GM18909 (cell line): ENCODE data around the gene GTF2F2.
A peak's percentile ranks its signal among the peaks of the same experiment; 100 is the strongest.

Experiments
- ATAC-seq: cut with Tn5 transposase; IDR thresholded peaks from one replicate; pipeline ENCODE4 v1.9.1; 2021; ENCODE audit warnings: mild to moderate bottlenecking; ENCODE audit not compliant: unreplicated experiment, poor library complexity

The GTF2F2 gene

GRCh38 chr13:45120967-45121831, 889 bp downstream of the GTF2F2 start:
- no peak for ATAC-seq

- ATAC-seq = no peak
Observed at GRCh38 chr13:45122941-45123340, 2.6 kb downstream of the GTF2F2 start.

DNA sequence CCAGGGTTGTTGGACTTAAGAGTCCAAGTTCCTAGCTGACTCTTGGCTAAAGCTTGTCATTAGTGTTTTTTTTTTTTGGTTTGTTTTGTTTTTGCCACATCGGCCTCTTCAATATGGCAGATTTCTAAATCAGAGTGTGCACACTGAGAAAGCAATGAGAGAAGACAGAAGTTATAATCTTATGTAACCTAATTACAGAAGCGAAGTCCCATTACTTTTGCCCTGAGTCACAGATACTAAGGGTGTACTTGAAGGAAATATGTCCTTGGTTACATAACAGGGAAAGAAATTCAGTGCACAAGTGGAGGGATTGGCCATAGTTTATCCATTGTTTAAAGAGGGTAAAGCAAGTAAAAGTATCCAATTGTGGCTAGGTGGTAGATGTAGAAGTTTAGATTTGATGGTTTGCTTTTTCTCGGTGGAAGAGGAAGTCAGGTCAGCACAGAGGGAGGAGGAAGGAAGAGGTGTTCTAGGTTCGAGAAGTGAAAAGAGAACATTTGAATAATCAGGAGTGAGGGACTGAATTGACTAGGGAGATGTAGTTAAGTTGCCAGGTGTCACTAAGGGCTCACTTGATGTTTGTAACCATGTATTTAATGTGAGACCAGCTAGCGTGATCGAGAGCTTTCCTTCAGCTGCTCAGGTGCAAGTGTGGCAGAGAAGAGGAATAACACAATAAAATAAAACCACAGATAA, 12.2 kb downstream of the GTF2F2 start:
- ATAC-seq = peak; percentile 84

- ATAC-seq = no peak
Observed at GRCh38 chr13:45133396-45134118, 13.2 kb downstream of the GTF2F2 start.

DNA sequence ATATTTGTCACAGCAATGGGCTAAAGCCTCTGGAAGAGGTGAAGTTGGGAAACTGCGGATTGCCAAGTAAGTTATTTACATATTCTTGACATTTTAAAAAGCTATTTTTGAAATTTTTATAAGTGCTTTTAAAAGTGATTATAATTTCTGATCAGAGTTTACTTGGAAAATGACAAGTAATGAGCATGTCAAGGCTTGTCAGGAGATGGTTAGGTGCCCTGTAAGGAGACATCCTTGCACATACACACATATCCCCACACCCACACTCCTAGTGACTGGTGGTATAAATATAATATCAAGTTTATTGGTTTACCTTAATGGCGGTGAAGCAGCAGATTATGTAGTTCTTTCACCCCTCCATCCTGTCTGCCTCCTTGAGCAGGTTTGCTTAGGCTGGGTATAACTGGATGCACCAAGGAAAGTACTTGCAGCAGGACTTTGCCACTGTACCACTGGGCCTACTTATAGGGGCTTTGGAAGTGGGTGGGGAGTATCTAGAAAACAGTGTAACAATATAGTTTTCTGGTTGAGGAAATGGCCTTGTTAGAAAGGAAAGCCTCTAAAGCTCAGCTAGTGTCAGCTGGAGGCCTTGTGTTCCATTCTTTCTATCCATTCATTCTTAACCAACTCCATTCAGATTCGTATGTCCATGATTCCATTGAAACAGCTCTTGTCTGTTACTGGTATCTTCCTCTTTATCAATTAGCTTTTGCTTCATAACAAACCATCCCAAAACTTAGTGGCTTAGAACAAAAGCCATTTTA, 16.6 kb downstream of the GTF2F2 start:
- no peak for ATAC-seq

GRCh38 chr13:45137526-45137925, 17.2 kb downstream of the GTF2F2 start:
- no peak for ATAC-seq

- no peak for ATAC-seq
Observed at GRCh38 chr13:45138282-45138681, 18.0 kb downstream of the GTF2F2 start.

DNA sequence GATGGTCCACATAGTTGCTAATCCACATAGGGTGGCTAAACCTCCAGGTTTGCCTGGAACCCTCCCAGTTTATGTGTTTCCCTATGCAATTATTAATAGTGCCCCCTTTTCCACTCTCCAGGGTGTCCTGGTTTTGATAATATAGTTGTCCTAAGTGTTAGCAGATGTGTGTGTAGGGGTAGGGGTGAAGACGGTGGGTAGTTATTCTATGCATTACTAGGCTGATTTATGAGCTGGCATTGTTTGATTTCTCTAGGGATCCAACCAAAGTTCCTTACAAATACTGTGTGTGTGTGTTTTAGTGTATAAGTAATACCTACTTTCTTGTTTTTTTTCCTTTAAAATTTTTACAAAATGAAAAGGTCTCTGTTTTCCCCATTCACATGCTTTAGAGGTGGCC, 21.1 kb downstream of the GTF2F2 start:
- no peak for ATAC-seq

DNA sequence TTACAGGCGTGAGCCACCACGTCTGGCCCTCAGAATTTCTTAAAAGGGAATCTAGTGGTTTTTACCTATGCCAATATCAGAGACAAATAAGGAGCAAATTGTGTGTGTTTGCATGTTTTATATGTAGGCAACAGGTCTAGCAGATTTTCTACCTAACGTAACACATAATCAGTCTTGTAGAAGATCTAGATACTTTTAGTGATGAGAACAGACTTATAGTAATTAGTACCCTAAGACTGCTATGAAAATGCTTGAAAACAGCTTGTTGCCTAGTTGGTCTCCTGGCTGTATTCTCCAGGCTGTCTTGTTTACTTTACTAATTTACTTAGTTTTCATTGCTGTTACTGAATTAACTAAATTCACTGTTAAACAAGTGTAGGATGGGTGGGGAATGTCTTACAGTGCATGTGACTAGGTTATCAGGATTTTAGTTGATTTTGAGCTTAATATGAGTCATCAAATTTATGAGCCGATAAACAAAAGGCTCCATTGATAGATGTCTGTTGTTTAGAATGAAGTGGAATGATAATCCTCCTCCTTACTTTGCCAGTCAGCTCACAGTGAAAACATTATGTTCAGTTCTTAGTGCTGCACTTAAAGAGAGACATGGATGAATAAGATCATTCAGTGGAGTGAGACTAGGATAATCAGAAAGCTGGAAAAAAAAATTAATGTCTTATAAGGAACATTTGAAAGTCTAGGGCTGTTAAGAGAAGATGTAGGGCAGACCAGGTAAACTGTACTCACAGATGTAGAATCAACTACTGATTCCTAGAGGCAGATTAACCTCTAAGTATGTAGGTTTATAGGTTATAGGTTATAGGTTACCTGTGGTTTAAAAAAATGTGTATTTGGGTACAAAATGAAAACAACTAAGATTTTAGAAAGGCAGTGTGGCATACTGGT, 22.4 kb downstream of the GTF2F2 start:
- ATAC-seq = no peak

DNA sequence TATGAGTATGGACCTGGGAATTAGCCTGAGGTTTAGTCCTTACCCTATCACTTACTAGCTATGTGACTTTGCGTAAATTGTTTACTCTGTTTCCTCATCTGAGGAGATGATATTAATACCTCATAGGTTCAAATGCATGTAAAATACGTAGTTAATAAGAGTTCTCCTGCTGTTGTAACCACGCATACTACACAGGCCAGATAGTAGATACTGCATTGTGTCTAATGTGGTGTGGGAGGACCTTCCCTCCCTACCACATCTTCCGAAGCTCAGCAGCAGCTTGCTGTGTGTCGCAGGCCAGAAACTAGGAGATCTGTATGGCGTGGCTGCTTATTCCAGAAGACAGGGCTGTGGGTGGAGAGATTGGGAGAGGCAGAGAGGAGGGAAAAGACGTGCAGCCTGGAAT, 23.0 kb downstream of the GTF2F2 start:
- ATAC-seq = no peak

DNA sequence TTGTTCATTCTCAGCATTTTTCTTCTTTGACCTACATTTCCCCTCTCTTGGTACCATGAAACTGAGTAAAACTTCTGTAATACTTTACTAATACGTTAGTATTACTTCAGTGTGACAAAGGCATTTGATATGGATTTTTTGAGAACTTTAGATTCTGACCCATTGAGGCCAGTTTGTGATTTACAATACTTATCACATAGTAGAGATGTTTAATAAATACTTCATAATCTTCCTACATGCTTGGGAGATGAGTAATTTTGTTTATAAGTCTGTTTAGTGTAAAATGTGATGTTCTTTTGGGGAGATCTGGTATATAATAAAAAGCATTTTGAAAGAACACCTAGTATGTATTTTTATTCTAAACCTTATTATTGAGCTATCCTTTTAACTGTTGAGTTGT, 29.7 kb downstream of the GTF2F2 start:
- no peak for ATAC-seq

GRCh38 chr13:45156565-45157361, 36.5 kb downstream of the GTF2F2 start:
- no peak for ATAC-seq

GRCh38 chr13:45162194-45162593, 41.9 kb downstream of the GTF2F2 start:
- no peak for ATAC-seq

DNA sequence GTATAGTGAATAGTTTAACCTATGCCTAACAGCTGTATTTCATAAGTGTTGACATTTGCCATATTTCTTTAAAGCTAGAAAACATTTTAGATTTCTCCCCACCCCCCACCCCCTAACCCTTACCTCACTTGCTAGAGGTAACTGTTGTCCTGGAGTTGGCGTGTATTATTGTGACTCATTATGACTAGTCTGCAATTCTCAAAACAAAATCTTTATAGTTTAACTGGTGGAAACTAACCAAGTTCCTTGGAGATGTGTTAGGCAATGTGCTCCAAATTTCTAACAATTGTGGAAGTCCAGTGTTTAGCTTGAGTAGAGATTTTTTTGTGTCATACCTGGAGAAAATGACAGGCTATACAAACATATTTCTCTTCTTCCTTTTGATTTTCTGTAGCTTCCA, 42.5 kb downstream of the GTF2F2 start:
- ATAC-seq = no peak

- no peak for ATAC-seq
Observed at GRCh38 chr13:45166858-45167257, 46.5 kb downstream of the GTF2F2 start.

- ATAC-seq = no peak
Observed at GRCh38 chr13:45167611-45168554, 47.6 kb downstream of the GTF2F2 start.

GRCh38 chr13:45168555-45168930, 48.2 kb downstream of the GTF2F2 start:
- ATAC-seq = no peak

DNA sequence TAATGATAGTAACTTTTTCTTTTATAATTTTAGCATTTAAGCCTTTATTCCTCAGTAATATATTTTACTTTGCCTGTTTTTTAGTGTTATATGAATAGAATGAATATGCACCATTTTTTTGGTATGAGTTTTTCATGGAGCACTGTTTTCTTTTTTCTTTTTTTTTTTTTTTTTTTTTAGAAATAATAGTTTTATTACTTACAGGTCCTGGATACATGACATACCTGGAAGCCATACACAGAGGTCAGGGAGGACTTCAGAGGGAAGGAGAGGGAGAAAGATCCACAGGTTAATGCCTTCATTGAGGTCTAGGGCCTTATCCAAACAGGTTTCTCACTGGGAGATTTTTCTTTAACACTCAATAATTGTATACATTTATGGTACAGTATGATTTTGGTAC, 54.2 kb downstream of the GTF2F2 start:
- ATAC-seq = no peak
